Effector memory CD8-positive, alpha-beta T cell (primary cell): Measurements from ENCODE around the gene WNT8B.

ENCODE experiments used
- ATAC-seq: fragments of 150-1000 bp; cut with Tn5 transposase; replicated peaks from 2 replicates; pipeline ENCODE4 v1.10.0; 2021; ENCODE audit warnings: mild to moderate bottlenecking, moderate library complexity
- DNase-seq, 3 experiments: peaks; one replicate each; pipeline ENCODE4 v3.0.0; 2021
- H3K27ac Mint-ChIP-seq, 2 donors: one replicate each; pipeline ENCODE4 v1.8.0; 2022; ENCODE audit warnings: mild to moderate bottlenecking in 2 of 2, mixed read lengths in 2 of 2, moderate library complexity in 2 of 2
- H3K27me3 Mint-ChIP-seq, 2 donors: one replicate each; pipeline ENCODE4 v1.8.0; 2022; ENCODE audit warnings: mixed read lengths in 2 of 2
- H3K36me3 Mint-ChIP-seq: one replicate; pipeline ENCODE4 v1.8.0; 2022; ENCODE audit warnings: mild to moderate bottlenecking, moderate library complexity, mixed read lengths; ENCODE audit not compliant: insufficient read depth
- H3K4me1 Mint-ChIP-seq, 2 donors: one replicate each; pipeline ENCODE4 v1.8.0; 2022; ENCODE audit warnings: low read depth in 2 of 2, mixed read lengths in 2 of 2
- H3K4me3 Mint-ChIP-seq, 2 donors: one replicate each; pipeline ENCODE4 v1.8.0; 2022; ENCODE audit warnings: mild to moderate bottlenecking in 2 of 2, mixed read lengths in 2 of 2, moderate library complexity in 2 of 2
- H3K9me3 Mint-ChIP-seq, 2 donors: one replicate each; pipeline ENCODE4 v1.8.0; 2022; ENCODE audit warnings: mixed read lengths in 2 of 2

Gene WNT8B

GRCh38 chr10:100469756-100470155 lies 6.9 kb downstream of the WNT8B start:
- Mint-ChIP-seq H3K36me3 (no peaks in the 10 kb centered on the region), H3K9me3 (no peaks in the 10 kb centered on the region), H3K27me3 (peaks cover 0 to 9% of the 10 kb centered on the region in 2 donors), H3K4me3 (no peak overlapping the region), H3K27ac (no peak overlapping the region), H3K4me1 (no peaks in the 10 kb centered on the region)
- DNase-seq (no peak), ATAC-seq (no peak)

- no peaks in the 10 kb centered on the region for H3K36me3 Mint-ChIP-seq
- ATAC-seq (no peak), DNase-seq (no peak)
- no peaks in the 10 kb centered on the region for H3K4me1 Mint-ChIP-seq
- H3K9me3 Mint-ChIP-seq, result no peaks in the 10 kb centered on the region
- H3K4me3 Mint-ChIP-seq, result no peak overlapping the region
- H3K27ac Mint-ChIP-seq, result no peak overlapping the region
- peaks cover 0 to 9% of the 10 kb centered on the region in 2 donors for H3K27me3 Mint-ChIP-seq
Observed at GRCh38 chr10:100470367-100470766, 7.6 kb downstream of the WNT8B start.

- no peak for DNase-seq
- Mint-ChIP-seq H3K36me3 (peaks cover 3% of the 10 kb centered on the region), H3K4me3 (no peak overlapping the region), H3K4me1 (peaks cover 10 to 13% of the 10 kb centered on the region in 2 donors), H3K27me3 (peaks cover 38 to 48% of the 10 kb centered on the region in 2 donors), H3K9me3 (no peaks in the 10 kb centered on the region), H3K27ac (no peak overlapping the region)
- no peak for ATAC-seq
Observed at GRCh38 chr10:100477970-100478369, 15.2 kb downstream of the WNT8B start.

- ATAC-seq (no peak), DNase-seq (no peak)
- peaks cover 38 to 39% of the 10 kb centered on the region in 2 donors for H3K27me3 Mint-ChIP-seq
- peaks cover 13 to 14% of the 10 kb centered on the region in 2 donors for H3K4me1 Mint-ChIP-seq
- H3K27ac Mint-ChIP-seq, result no peak overlapping the region
- H3K36me3 Mint-ChIP-seq, result peaks cover 3% of the 10 kb centered on the region
- no peaks in the 10 kb centered on the region for H3K9me3 Mint-ChIP-seq
- H3K4me3 Mint-ChIP-seq, result no peak overlapping the region
Observed at GRCh38 chr10:100479037-100479436, 16.2 kb downstream of the WNT8B start.

GRCh38 chr10:100480002-100480401 lies 17.2 kb downstream of the WNT8B start:
- H3K36me3 Mint-ChIP-seq, result peaks cover 3% of the 10 kb centered on the region

GRCh38 chr10:100481462-100482081 lies 18.8 kb downstream of the WNT8B start:
- Mint-ChIP-seq H3K4me3 (peak overlapping the region; percentile 82 to 91), H3K4me1 (peaks cover 13 to 14% of the 10 kb centered on the region in 2 donors), H3K27ac (no peak overlapping the region), H3K27me3 (peaks cover 38 to 39% of the 10 kb centered on the region in 2 donors), H3K9me3 (no peaks in the 10 kb centered on the region), H3K36me3 (peaks cover 3% of the 10 kb centered on the region)
- peak; percentile 92 to 99 (median 96) for DNase-seq
- peak; percentile 93 for ATAC-seq

More at GRCh38 chr10:100480002-100480401, 17.2 kb downstream of the WNT8B start:
- ATAC-seq (no peak), DNase-seq (no peak)
- H3K4me3 Mint-ChIP-seq, result no peak overlapping the region
- peaks cover 38 to 39% of the 10 kb centered on the region in 2 donors for H3K27me3 Mint-ChIP-seq
- H3K27ac Mint-ChIP-seq, result no peak overlapping the region
- no peaks in the 10 kb centered on the region for H3K9me3 Mint-ChIP-seq
- peaks cover 13 to 14% of the 10 kb centered on the region in 2 donors for H3K4me1 Mint-ChIP-seq

GRCh38 chr10:100482181-100482833 lies 19.5 kb downstream of the WNT8B start:
- Mint-ChIP-seq H3K27me3 (peaks cover 38 to 39% of the 10 kb centered on the region in 2 donors), H3K9me3 (no peaks in the 10 kb centered on the region), H3K27ac (peak overlapping the region; percentile 13 to 39), H3K4me3 (peak overlapping the region; percentile 82 to 91), H3K36me3 (peaks cover 3% of the 10 kb centered on the region), H3K4me1 (peaks cover 13 to 14% of the 10 kb centered on the region in 2 donors)
- peak; percentile 66 for ATAC-seq
- peak; percentile 54 to 62 (median 57) for DNase-seq

GRCh38 chr10:100482834-100483185 lies 20.0 kb downstream of the WNT8B start:
- ATAC-seq, result no peak
- Mint-ChIP-seq H3K27me3 (peaks cover 38 to 39% of the 10 kb centered on the region in 2 donors), H3K9me3 (no peaks in the 10 kb centered on the region), H3K4me3 (peak overlapping the region; percentile 82 to 91), H3K36me3 (peaks cover 3% of the 10 kb centered on the region), H3K4me1 (peaks cover 13 to 14% of the 10 kb centered on the region in 2 donors), H3K27ac (peak overlapping the region in 1 of 2 donors; percentile 21)
- DNase-seq, result no peak

GRCh38 chr10:100483876-100484666 lies 21.3 kb downstream of the WNT8B start:
- ATAC-seq (no peak), DNase-seq (no peak)
- Mint-ChIP-seq H3K4me1 (peaks cover 13 to 14% of the 10 kb centered on the region in 2 donors), H3K27me3 (peaks cover 26 to 27% of the 10 kb centered on the region in 2 donors), H3K9me3 (no peaks in the 10 kb centered on the region), H3K27ac (peak overlapping the region in 1 of 2 donors; percentile 9), H3K4me3 (peak overlapping the region; percentile 82 to 91), H3K36me3 (peaks cover 10% of the 10 kb centered on the region)

GRCh38 chr10:100485366-100485765 lies 22.6 kb downstream of the WNT8B start:
- Mint-ChIP-seq H3K36me3 (peaks cover 20% of the 10 kb centered on the region), H3K27ac (peak overlapping the region in 1 of 2 donors; percentile 50), H3K27me3 (peaks cover 13 to 15% of the 10 kb centered on the region in 2 donors), H3K4me1 (peaks cover 13 to 14% of the 10 kb centered on the region in 2 donors), H3K4me3 (no peak overlapping the region), H3K9me3 (no peaks in the 10 kb centered on the region)
- no peak for DNase-seq
- no peak for ATAC-seq

GRCh38 chr10:100485801-100486495 lies 23.1 kb downstream of the WNT8B start:
- no peak for DNase-seq
- Mint-ChIP-seq H3K27ac (peak overlapping the region in 1 of 2 donors; percentile 50), H3K4me1 (peaks cover 13 to 14% of the 10 kb centered on the region in 2 donors), H3K9me3 (no peaks in the 10 kb centered on the region), H3K27me3 (peaks cover 7 to 9% of the 10 kb centered on the region in 2 donors), H3K4me3 (no peak overlapping the region), H3K36me3 (peaks cover 20% of the 10 kb centered on the region)
- no peak for ATAC-seq

GRCh38 chr10:100487529-100487928 lies 24.7 kb downstream of the WNT8B start:
- Mint-ChIP-seq H3K36me3 (peaks cover 18% of the 10 kb centered on the region), H3K4me3 (no peak overlapping the region), H3K27ac (no peak overlapping the region), H3K27me3 (no peaks in the 10 kb centered on the region), H3K4me1 (peaks cover 3 to 7% of the 10 kb centered on the region in 2 donors), H3K9me3 (no peaks in the 10 kb centered on the region)
- DNase-seq, result no peak
- ATAC-seq, result no peak

GRCh38 chr10:100489396-100489795 lies 26.6 kb downstream of the WNT8B start:
- Mint-ChIP-seq H3K9me3 (no peaks in the 10 kb centered on the region), H3K27ac (peak overlapping the region in 1 of 2 donors; percentile 77), H3K36me3 (peaks cover 32% of the 10 kb centered on the region), H3K4me3 (no peak overlapping the region), H3K27me3 (no peaks in the 10 kb centered on the region), H3K4me1 (no peaks in the 10 kb centered on the region)
- DNase-seq, result no peak
- no peak for ATAC-seq
